T-helper 2 cell treated with Interferon-gamma antibody and Interleukin-4, amounts not matched to agents 5 μg/mL and 100 μg/mL, for 36 hours (primary cell): Measurements from ENCODE around the gene OSR1.

ENCODE experiments used
- DNase-seq: peaks from one replicate; pipeline ENCODE4 v3.0.0; 2021; ENCODE audit warnings: low spot score
- H3K27ac Mint-ChIP-seq: one replicate; pipeline ENCODE4 v1.8.0; 2021; ENCODE audit warnings: mild to moderate bottlenecking, mixed read lengths
- H3K27me3 Mint-ChIP-seq: one replicate; pipeline ENCODE4 v1.8.0; 2021; ENCODE audit warnings: low read depth, mixed read lengths
- H3K36me3 Mint-ChIP-seq: one replicate; pipeline ENCODE4 v1.8.0; 2021; ENCODE audit warnings: low read depth, mixed read lengths
- H3K4me1 Mint-ChIP-seq: one replicate; pipeline ENCODE4 v1.8.0; 2021; ENCODE audit warnings: low read depth, mixed read lengths
- H3K4me3 Mint-ChIP-seq: one replicate; pipeline ENCODE4 v1.8.0; 2022; ENCODE audit warnings: mild to moderate bottlenecking, moderate library complexity, mixed read lengths
- H3K9me3 Mint-ChIP-seq: one replicate; pipeline ENCODE4 v1.8.0; 2021; ENCODE audit warnings: mixed read lengths

Gene OSR1

GRCh38 chr2:19363474-19363778 is 5.0 kb upstream of the OSR1 start:
- no peak for DNase-seq
- Mint-ChIP-seq H3K27me3 (peaks cover 95% of the 10 kb centered on the region), H3K9me3 (no peaks in the 10 kb centered on the region), H3K36me3 (no peaks in the 10 kb centered on the region), H3K4me3 (peak overlapping the region; percentile 93), H3K4me1 (peaks cover 24% of the 10 kb centered on the region), H3K27ac (no peak overlapping the region)

GRCh38 chr2:19362755-19363473 is 4.5 kb upstream of the OSR1 start:
- Mint-ChIP-seq H3K36me3 (no peaks in the 10 kb centered on the region), H3K27ac (peak overlapping the region; percentile 49), H3K4me3 (peak overlapping the region; percentile 93), H3K27me3 (peaks cover 95% of the 10 kb centered on the region), H3K9me3 (no peaks in the 10 kb centered on the region), H3K4me1 (peaks cover 24% of the 10 kb centered on the region)
- DNase-seq = peak; percentile 32

- Mint-ChIP-seq H3K27ac (peak overlapping the region; percentile 49), H3K27me3 (peaks cover 96% of the 10 kb centered on the region), H3K9me3 (no peaks in the 10 kb centered on the region), H3K4me1 (peaks cover 27% of the 10 kb centered on the region), H3K4me3 (peak overlapping the region; percentile 93), H3K36me3 (no peaks in the 10 kb centered on the region)
- no peak for DNase-seq
Observed at GRCh38 chr2:19362094-19362754, 3.8 kb upstream of the OSR1 start.

- H3K4me1 Mint-ChIP-seq = peaks cover 29% of the 10 kb centered on the region
- peaks cover 98% of the 10 kb centered on the region for H3K27me3 Mint-ChIP-seq
- DNase-seq = no peak
- no peaks in the 10 kb centered on the region for H3K9me3 Mint-ChIP-seq
- H3K27ac Mint-ChIP-seq = no peak overlapping the region
- no peaks in the 10 kb centered on the region for H3K36me3 Mint-ChIP-seq
- H3K4me3 Mint-ChIP-seq = peak overlapping the region; percentile 93
Observed at GRCh38 chr2:19361325-19361990, 3.0 kb upstream of the OSR1 start.

GRCh38 chr2:19360966-19361321 is 2.5 kb upstream of the OSR1 start:
- DNase-seq = no peak
- Mint-ChIP-seq H3K4me3 (peak overlapping the region; percentile 36), H3K9me3 (no peaks in the 10 kb centered on the region), H3K4me1 (peaks cover 29% of the 10 kb centered on the region), H3K27me3 (peaks cover 98% of the 10 kb centered on the region), H3K27ac (no peak overlapping the region), H3K36me3 (no peaks in the 10 kb centered on the region)

- H3K27ac Mint-ChIP-seq = no peak overlapping the region
- peaks cover 97% of the 10 kb centered on the region for H3K27me3 Mint-ChIP-seq
- H3K4me3 Mint-ChIP-seq = peak overlapping the region; percentile 18
- no peaks in the 10 kb centered on the region for H3K9me3 Mint-ChIP-seq
- H3K36me3 Mint-ChIP-seq = no peaks in the 10 kb centered on the region
- no peak for DNase-seq
- H3K4me1 Mint-ChIP-seq = peaks cover 31% of the 10 kb centered on the region
Observed at GRCh38 chr2:19360266-19360965, 2.0 kb upstream of the OSR1 start.

GRCh38 chr2:19359456-19359855 is 1.0 kb upstream of the OSR1 start:
- Mint-ChIP-seq H3K4me3 (no peak overlapping the region), H3K9me3 (no peaks in the 10 kb centered on the region), H3K4me1 (peaks cover 31% of the 10 kb centered on the region), H3K27me3 (peaks cover 97% of the 10 kb centered on the region), H3K27ac (no peak overlapping the region), H3K36me3 (no peaks in the 10 kb centered on the region)
- no peak for DNase-seq

- no peaks in the 10 kb centered on the region for H3K36me3 Mint-ChIP-seq
- no peak for DNase-seq
- H3K27ac Mint-ChIP-seq = no peak overlapping the region
- H3K27me3 Mint-ChIP-seq = peaks cover 97% of the 10 kb centered on the region
- H3K9me3 Mint-ChIP-seq = no peaks in the 10 kb centered on the region
- peaks cover 31% of the 10 kb centered on the region for H3K4me1 Mint-ChIP-seq
- H3K4me3 Mint-ChIP-seq = no peak overlapping the region
Observed at GRCh38 chr2:19359021-19359357, 566 bp upstream of the OSR1 start.

- no peaks in the 10 kb centered on the region for H3K36me3 Mint-ChIP-seq
- H3K4me3 Mint-ChIP-seq = no peak overlapping the region
- no peak overlapping the region for H3K27ac Mint-ChIP-seq
- H3K9me3 Mint-ChIP-seq = no peaks in the 10 kb centered on the region
- peaks cover 24% of the 10 kb centered on the region for H3K4me1 Mint-ChIP-seq
- no peak for DNase-seq
- H3K27me3 Mint-ChIP-seq = peaks cover 97% of the 10 kb centered on the region
Observed at GRCh38 chr2:19357402-19358241, 801 bp downstream of the OSR1 start.

- Mint-ChIP-seq H3K9me3 (no peaks in the 10 kb centered on the region), H3K27me3 (peaks cover 96% of the 10 kb centered on the region), H3K4me3 (no peak overlapping the region), H3K36me3 (no peaks in the 10 kb centered on the region), H3K4me1 (peaks cover 22% of the 10 kb centered on the region), H3K27ac (peak overlapping the region; percentile 55)
- DNase-seq = no peak
Observed at GRCh38 chr2:19356545-19357401, 1.6 kb downstream of the OSR1 start.

GRCh38 chr2:19355931-19356544 is 2.4 kb downstream of the OSR1 start:
- Mint-ChIP-seq H3K4me3 (no peak overlapping the region), H3K36me3 (peaks cover under 1% of the 10 kb centered on the region), H3K4me1 (peaks cover 19% of the 10 kb centered on the region), H3K27me3 (peaks cover 94% of the 10 kb centered on the region), H3K27ac (peak overlapping the region; percentile 70), H3K9me3 (no peaks in the 10 kb centered on the region)
- DNase-seq = no peak

GRCh38 chr2:19355416-19355821 is 3.0 kb downstream of the OSR1 start:
- Mint-ChIP-seq H3K27me3 (peaks cover 93% of the 10 kb centered on the region), H3K4me1 (peaks cover 21% of the 10 kb centered on the region), H3K27ac (peak overlapping the region; percentile 70), H3K4me3 (peak overlapping the region; percentile 24), H3K9me3 (no peaks in the 10 kb centered on the region), H3K36me3 (peaks cover 2% of the 10 kb centered on the region)
- DNase-seq = no peak
